Glomerular visceral epithelial cell (primary cell): ENCODE measurements around the gene RAC3.

Experiments
- DNase-seq: peaks from one replicate; pipeline ENCODE4 v3.0.0-alpha.2; 2016; ENCODE audit errors: extremely low spot score

Gene RAC3

GRCh38 chr17:82076018-82076784 lies 44.7 kb downstream of the RAC3 start:
- DNase-seq: no peak

- no peak for DNase-seq
These were observed 45.5 kb downstream of the RAC3 start for GRCh38 chr17:82076785-82077591.

- no peak for DNase-seq
These were observed 46.3 kb downstream of the RAC3 start for GRCh38 chr17:82077617-82078358.

GRCh38 chr17:82078433-82078832 lies 47.0 kb downstream of the RAC3 start:
- DNase-seq: no peak

- DNase-seq: no peak
These were observed 47.7 kb downstream of the RAC3 start for GRCh38 chr17:82079001-82079677.

GRCh38 chr17:82080048-82080788 lies 48.7 kb downstream of the RAC3 start:
- no peak for DNase-seq

GRCh38 chr17:82080789-82081464 lies 49.4 kb downstream of the RAC3 start:
- DNase-seq: no peak

GRCh38 chr17:82081546-82081945 lies 50.1 kb downstream of the RAC3 start:
- no peak for DNase-seq

GRCh38 chr17:82081966-82082365 lies 50.5 kb downstream of the RAC3 start:
- no peak for DNase-seq

- DNase-seq: no peak
These were observed 51.0 kb downstream of the RAC3 start for GRCh38 chr17:82082456-82082855.

GRCh38 chr17:82083009-82083408 lies 51.5 kb downstream of the RAC3 start:
- DNase-seq: no peak
